GM18498 (cell line): ENCODE data around the gene OR10H2.
"Not testable (repeated sequence)": the region's sequence is repeated elsewhere in the genome, so short reads cannot be mapped to it uniquely, and the experiment has no call there.

Experiments
- ATAC-seq: cut with Tn5 transposase; IDR thresholded peaks from one replicate; pipeline ENCODE4 v1.9.1; 2021; ENCODE audit warnings: mild to moderate bottlenecking, moderate library complexity; ENCODE audit not compliant: unreplicated experiment

The OR10H2 gene

GRCh38 chr19:15759962-15760565 is 32.2 kb downstream of the OR10H2 start:
- ATAC-seq, result no peak

- ATAC-seq, result no peak
These were observed 41.8 kb downstream of the OR10H2 start for GRCh38 chr19:15769586-15769985.

GRCh38 chr19:15774159-15774558 is 46.3 kb downstream of the OR10H2 start:
- not testable (repeated sequence) for ATAC-seq

GRCh38 chr19:15775249-15775648 is 47.4 kb downstream of the OR10H2 start:
- no peak for ATAC-seq

GRCh38 chr19:15776264-15776663 is 48.4 kb downstream of the OR10H2 start:
- ATAC-seq, result no peak

- no peak for ATAC-seq
These were observed 49.5 kb downstream of the OR10H2 start for GRCh38 chr19:15776991-15777970.
